Keratinocyte (primary cell): ENCODE data around the gene SPTAN1. TPM values are rescaled to one million over a fixed set of nuclear protein-coding genes. Genes with fewer than 3 reads are reported as not detected.

Experiments
- DNase-seq: peaks from one replicate; pipeline ENCODE4 v3.0.0-alpha.2; 2011; ENCODE audit warnings: low read depth, missing footprints, low spot score
- FAIRE-seq: peaks from 2 replicates; lab custom pipeline; 2011; peaks lifted over from hg19 to GRCh38; lab: Jason Lieb, UNC
- H2AFZ ChIP-seq: 2 replicates; pipeline ENCODE4 v1.6.0; 2012; ENCODE audit warnings: low read length, control low read depth, inconsistent platforms; ENCODE audit not compliant: control insufficient read depth
- H3K27ac ChIP-seq: 2 replicates; pipeline ENCODE4 v1.5.1; 2011; ENCODE audit warnings: low read length; ENCODE audit not compliant: control insufficient read depth, insufficient read depth
- H3K27me3 ChIP-seq: 3 replicates; pipeline ENCODE4 v1.6.0; 2011; ENCODE audit warnings: low read length; ENCODE audit not compliant: control insufficient read depth, insufficient read depth; ENCODE audit errors: extremely low read depth
- H3K36me3 ChIP-seq, 2 experiments: 2 replicates in 1 of 2; 3 replicates in 1 of 2; pipeline ENCODE4 v1.5.1; 2011; ENCODE audit warnings: low read length in 2 of 2, mild to moderate bottlenecking in 1 of 2; ENCODE audit not compliant: control insufficient read depth in 2 of 2, insufficient read depth in 2 of 2; ENCODE audit errors: extremely low read depth in 1 of 2
- H3K4me1 ChIP-seq: 3 replicates; pipeline ENCODE4 v1.5.1; 2011; ENCODE audit warnings: low read length; ENCODE audit not compliant: control insufficient read depth, insufficient read depth; ENCODE audit errors: extremely low read depth
- H3K4me2 ChIP-seq: 3 replicates; pipeline ENCODE4 v1.6.0; 2011; ENCODE audit warnings: low read depth, low read length; ENCODE audit not compliant: control insufficient read depth, insufficient read depth; ENCODE audit errors: extremely low read depth
- H3K4me3 ChIP-seq, 3 experiments: fragments of 200-600 bp in 1 of 3; sonication (generic) in 1 of 3; 2 replicates in 2 of 3; 3 replicates in 1 of 3; pipeline ENCODE4 v1.5.1; 2011 to 2016; ENCODE audit warnings: low read length in 3 of 3, mild to moderate bottlenecking in 3 of 3, control low read depth in 2 of 3, inconsistent platforms in 1 of 3, low read depth in 1 of 3, mixed read lengths in 1 of 3, mixed run types in 1 of 3, moderate library complexity in 1 of 3; ENCODE audit not compliant: control insufficient read depth in 2 of 3, insufficient read depth in 2 of 3; ENCODE audit errors: extremely low read depth in 1 of 3
- H3K79me2 ChIP-seq: 2 replicates; pipeline ENCODE4 v1.6.0; 2012; ENCODE audit warnings: low read length; ENCODE audit not compliant: control insufficient read depth, insufficient read depth
- H3K9ac ChIP-seq: 3 replicates; pipeline ENCODE4 v1.6.0; 2011; ENCODE audit warnings: low read length; ENCODE audit not compliant: control insufficient read depth, insufficient read depth; ENCODE audit errors: extremely low read depth
- H3K9me1 ChIP-seq: 3 replicates; pipeline ENCODE4 v1.6.0; 2011; ENCODE audit warnings: low read length; ENCODE audit not compliant: control insufficient read depth, insufficient read depth; ENCODE audit errors: extremely low read depth
- H3K9me3 ChIP-seq: 2 replicates; pipeline ENCODE4 v1.5.1; 2012; ENCODE audit warnings: low read depth, low read length; ENCODE audit not compliant: control insufficient read depth
- H4K20me1 ChIP-seq: 3 replicates; pipeline ENCODE4 v1.6.0; 2011; ENCODE audit warnings: low read length; ENCODE audit not compliant: control insufficient read depth, insufficient read depth; ENCODE audit errors: extremely low read depth
- CTCF ChIP-seq, 3 experiments: IDR thresholded peaks in 1 of 3; conservative IDR thresholded peaks in 1 of 3; optimal IDR thresholded peaks in 1 of 3; 2 replicates in 2 of 3; 3 replicates in 1 of 3; pipeline versions ENCODE3 to v1.5.1; 2011; ENCODE audit warnings: low read length in 3 of 3, mild to moderate bottlenecking in 3 of 3, moderate library complexity in 2 of 3, control low read depth in 1 of 3, inconsistent platforms in 1 of 3; ENCODE audit not compliant: insufficient read depth in 2 of 3; ENCODE audit errors: extremely low read depth in 1 of 3
- EZH2 ChIP-seq: IDR thresholded peaks from one replicate; pipeline ENCODE4 v1.6.1; 2012; ENCODE audit warnings: inconsistent platforms, mild to moderate bottlenecking, low read length, moderate library complexity
- dilution Hi-C: fragments of 300-500 bp; cut with MboI; formaldehyde crosslinking; loops from one replicate; pipeline ENCODE4 v1.7.0; 2020; ENCODE audit warnings: low sequenced_read_pairs; ENCODE audit not compliant: extremely low pct_ligation_motif_present
- polyA plus RNA-seq, 5 experiments: library from polyadenylated mRNA; depleted of rRNA in 3 of 5; stranded (reverse) in 3 of 5; stranded (forward) in 1 of 5; unstranded in 1 of 5; fragments of >200 nt; gene quantifications; 1 replicate in 1 of 5; 2 replicates in 3 of 5; 3 replicates in 1 of 5; pipeline versions ENCODE4 v1.2.1 to v1.2.3, GENCODE V29; 2011 to 2012; ENCODE audit warnings: missing spikeins in 2 of 5, low read depth in 1 of 5, low replicate concordance in 1 of 5

SPTAN1 gene
- polyA plus RNA-seq, 1 donor (not counting 4 experiments of a cell fraction or from before 2014, with no cell fraction given): 98.7 TPM

GRCh38 chr9:128624566-128624965 lies 72.2 kb downstream of the SPTAN1 start:
- Histone ChIP-seq H3K4me3 (no peak overlapping the region), H3K27ac (no peak overlapping the region), H4K20me1 (peaks cover 7% of the 10 kb centered on the region), H3K9ac (no peak overlapping the region), H3K79me2 (no peaks in the 10 kb centered on the region), H3K4me2 (no peak overlapping the region), H3K36me3 (peaks cover 61 to 63% of the 10 kb centered on the region in 2 experiments), H2AFZ (no peak overlapping the region), H3K27me3 (no peaks in the 10 kb centered on the region), H3K9me3 (no peaks in the 10 kb centered on the region), H3K4me1 (no peaks in the 10 kb centered on the region), H3K9me1 (no peaks in the 10 kb centered on the region)
- dilution Hi-C loops: no loop called here
- FAIRE-seq (no peak), DNase-seq (no peak)
- no peak for TF ChIP-seq CTCF (optimal IDR thresholded peaks at IDR 0.05 in 1 of 3, IDR thresholded peaks at IDR 0.05 in 1 of 3, conservative IDR thresholded peaks at IDR 0.05 in 1 of 3; ENCODE audit: extremely low read depth in 1 of 3, insufficient read depth in 2 of 3, low read length in 3 of 3)
- no peak for TF ChIP-seq EZH2

- Histone ChIP-seq H4K20me1 (peaks cover 7% of the 10 kb centered on the region), H3K36me3 (peaks cover 63 to 64% of the 10 kb centered on the region in 2 experiments), H3K4me1 (no peaks in the 10 kb centered on the region), H3K27me3 (no peaks in the 10 kb centered on the region), H3K4me3 (no peak overlapping the region), H3K9ac (no peak overlapping the region), H3K9me1 (no peaks in the 10 kb centered on the region), H3K9me3 (no peaks in the 10 kb centered on the region), H3K27ac (no peak overlapping the region), H2AFZ (no peak overlapping the region), H3K79me2 (no peaks in the 10 kb centered on the region), H3K4me2 (no peak overlapping the region)
- no peak for DNase-seq
- no peak for FAIRE-seq
- TF ChIP-seq EZH2: no peak
- TF ChIP-seq CTCF (optimal IDR thresholded peaks at IDR 0.05 in 1 of 3, IDR thresholded peaks at IDR 0.05 in 1 of 3, conservative IDR thresholded peaks at IDR 0.05 in 1 of 3; ENCODE audit: extremely low read depth in 1 of 3, insufficient read depth in 2 of 3, low read length in 3 of 3): no peak
- dilution Hi-C loops: no loop called here
Measured at GRCh38 chr9:128625391-128626146, 73.2 kb downstream of the SPTAN1 start.
